HG03575 (cell line): Measurements from ENCODE around the gene NEK6.

ENCODE experiments used
- ATAC-seq: cut with Tn5 transposase; IDR thresholded peaks from one replicate; pipeline ENCODE4 v1.9.1; 2021; ENCODE audit not compliant: unreplicated experiment, insufficient number of reproducible peaks, low FRiP score; ENCODE audit errors: extremely low read depth

Gene NEK6

DNA sequence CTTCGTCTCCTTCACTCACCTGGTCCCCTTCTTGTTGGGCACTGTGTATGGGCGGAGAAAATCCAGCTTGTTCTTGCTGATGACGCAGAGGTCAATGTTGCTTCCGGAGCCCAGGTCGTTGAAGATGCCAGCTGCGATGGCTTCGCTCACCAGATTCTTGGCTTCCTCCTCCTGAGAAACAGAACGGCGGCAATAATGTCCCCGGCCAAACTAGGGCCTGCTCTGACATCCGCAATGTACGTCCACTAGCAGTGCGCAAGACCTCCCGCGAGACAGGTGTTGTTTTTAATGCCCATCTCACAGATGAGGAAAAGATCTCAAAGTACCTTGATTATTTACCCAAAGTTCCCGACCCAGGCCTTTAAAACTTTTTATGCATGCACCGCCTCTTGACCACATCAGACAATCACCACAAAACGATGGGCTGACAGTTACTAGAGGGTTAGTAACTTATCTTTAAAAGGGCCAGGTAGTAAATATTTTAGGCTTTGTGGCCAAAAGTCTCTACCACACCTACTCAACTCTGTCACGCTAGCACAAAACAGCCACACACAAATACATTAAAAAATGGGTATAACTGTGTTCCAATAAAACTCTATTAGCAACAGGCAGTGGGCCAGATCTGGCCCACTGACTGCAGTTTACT is 99.1 kb downstream of the NEK6 start:
- ATAC-seq, result no peak

DNA sequence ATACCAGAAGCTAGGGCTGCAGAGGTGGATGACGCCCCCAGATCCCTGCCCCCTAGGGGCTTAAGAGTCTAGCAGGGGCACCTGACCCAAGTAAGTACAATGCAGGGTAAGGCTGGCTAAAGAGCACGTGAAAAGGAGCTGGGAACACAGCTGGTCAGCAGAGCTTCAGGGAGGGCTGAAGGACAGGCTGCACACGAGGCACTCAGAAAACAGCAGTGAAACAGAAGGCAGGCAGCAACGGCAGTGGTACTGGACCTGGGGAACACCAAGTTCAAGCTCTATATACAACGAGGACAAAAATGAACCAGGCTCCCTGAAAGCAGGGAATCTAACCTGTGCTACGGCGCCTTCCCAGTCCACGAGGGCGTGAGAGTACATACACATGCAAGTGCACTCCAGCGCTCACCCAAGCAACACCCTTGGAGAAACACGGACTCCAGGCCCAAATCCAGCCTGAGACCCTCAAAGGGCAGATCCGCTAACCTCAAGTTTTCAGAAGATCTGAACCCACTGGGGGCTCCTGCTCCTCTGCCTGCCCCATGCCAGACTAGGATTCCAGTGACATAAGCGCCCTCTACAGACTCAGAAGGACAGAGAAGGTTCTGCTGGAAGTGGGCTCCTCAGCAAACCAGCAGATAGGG is 100.1 kb downstream of the NEK6 start:
- no peak for ATAC-seq

GRCh38 chr9:124358631-124359030 is 100.9 kb downstream of the NEK6 start:
- ATAC-seq, result no peak

GRCh38 chr9:124359426-124359825 is 101.7 kb downstream of the NEK6 start:
- ATAC-seq, result no peak

GRCh38 chr9:124359855-124360678 is 102.3 kb downstream of the NEK6 start:
- no peak for ATAC-seq

DNA sequence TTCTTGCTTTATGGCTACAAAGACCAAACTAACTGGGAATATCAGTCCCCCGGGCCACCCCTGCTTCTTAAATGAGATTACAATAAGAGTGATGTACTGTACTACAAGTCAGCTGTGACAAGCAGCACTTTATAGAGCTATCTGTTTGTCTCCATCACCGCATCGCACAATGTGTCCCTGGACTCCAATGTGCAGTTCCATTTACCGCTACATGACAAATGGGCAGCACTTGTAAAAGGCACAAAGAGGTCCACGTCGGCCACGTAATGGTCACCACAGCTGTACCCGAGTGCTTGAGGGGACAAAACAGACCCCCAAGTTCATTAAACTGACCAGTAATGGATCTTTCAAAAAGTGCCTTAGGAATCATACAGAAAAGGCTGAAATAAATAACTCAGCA is 103.4 kb downstream of the NEK6 start:
- ATAC-seq, result no peak

DNA sequence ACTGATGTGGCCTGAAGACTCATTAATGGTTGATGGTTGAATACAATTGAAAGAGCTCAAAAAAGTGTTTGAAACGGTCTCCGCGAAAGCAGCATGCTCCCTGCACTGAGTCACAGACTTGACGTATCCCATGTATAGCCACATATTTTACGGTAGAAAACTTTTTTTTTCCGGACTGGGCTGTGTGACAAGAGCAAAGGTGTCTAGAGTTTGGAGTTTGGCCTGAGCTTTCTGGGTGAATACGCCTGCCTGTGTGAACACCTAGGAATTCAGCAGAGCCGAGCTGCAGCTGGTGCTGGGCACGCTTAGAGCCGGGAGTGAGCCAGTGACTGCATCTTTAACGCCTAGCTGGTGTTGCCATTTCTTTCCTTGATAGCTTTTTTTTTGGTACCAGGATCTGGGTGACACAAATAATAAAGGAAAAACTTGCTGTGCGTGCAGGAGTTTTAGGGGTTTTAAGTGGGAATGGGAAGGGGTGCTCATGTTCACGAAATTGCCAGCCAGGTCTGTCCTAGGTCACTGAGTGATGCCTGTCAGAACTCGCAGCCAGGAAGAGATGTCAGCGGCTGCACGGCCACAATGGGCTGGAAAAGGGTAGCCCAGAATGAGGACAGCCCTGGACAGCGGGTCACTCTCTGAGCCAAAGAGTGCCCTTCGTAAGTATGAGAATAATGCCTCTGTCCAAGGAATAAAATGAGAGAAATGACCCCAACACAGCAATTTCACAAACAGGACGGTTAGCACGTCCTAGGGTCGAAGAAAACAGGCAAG is 105.8 kb downstream of the NEK6 start:
- no peak for ATAC-seq

DNA sequence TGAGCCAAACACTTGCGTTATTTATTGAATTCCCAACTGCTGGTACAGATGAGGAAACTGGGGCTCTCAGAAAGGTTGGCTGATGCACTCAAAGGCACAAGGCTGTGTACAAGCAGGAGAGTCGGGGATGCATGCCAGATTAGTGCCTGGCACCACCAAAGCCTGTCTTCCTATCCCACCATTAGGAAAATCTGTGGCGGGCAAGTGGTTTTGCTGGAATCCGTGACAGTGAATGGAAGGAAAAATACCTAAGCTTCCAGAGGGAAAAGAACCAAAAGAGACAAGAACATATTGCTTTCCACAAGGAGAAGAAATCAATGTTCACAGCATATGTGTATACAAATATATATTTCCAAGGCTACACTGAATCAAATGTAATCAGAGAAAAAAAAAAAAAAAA is 106.4 kb downstream of the NEK6 start:
- no peak for ATAC-seq

DNA sequence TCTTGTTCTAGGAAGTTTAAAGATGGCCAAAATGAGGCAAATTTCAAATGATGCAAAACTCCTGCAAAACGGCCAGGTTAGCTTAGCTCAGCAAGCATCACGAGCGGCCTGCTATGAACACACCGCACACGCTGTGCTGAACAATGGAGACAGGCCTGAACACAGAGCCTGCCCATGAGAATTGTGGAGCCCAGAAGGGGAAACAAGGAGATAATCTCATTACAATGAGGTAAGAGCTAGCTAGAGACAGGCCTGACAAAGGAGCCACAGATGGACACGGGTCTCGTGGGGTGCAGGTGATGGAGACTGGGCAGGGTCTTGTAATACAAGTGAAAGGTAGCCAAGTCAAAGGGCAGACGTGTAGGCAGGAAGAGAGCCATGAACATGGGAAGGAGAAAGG is 107.3 kb downstream of the NEK6 start:
- no peak for ATAC-seq

GRCh38 chr9:124366476-124367220 is 108.9 kb downstream of the NEK6 start:
- ATAC-seq, result no peak

GRCh38 chr9:124368692-124369091 is 110.9 kb downstream of the NEK6 start:
- no peak for ATAC-seq

GRCh38 chr9:124369231-124369797 is 111.6 kb downstream of the NEK6 start:
- no peak for ATAC-seq

GRCh38 chr9:124370896-124371582 is 113.3 kb downstream of the NEK6 start:
- ATAC-seq, result no peak

GRCh38 chr9:124372038-124372437 is 114.3 kb downstream of the NEK6 start:
- no peak for ATAC-seq

GRCh38 chr9:124373386-124373785 is 115.6 kb downstream of the NEK6 start:
- ATAC-seq, result no peak

- no peak for ATAC-seq
Observed at GRCh38 chr9:124373851-124374250, 116.1 kb downstream of the NEK6 start.

- no peak for ATAC-seq
Observed at GRCh38 chr9:124375726-124376125, 118.0 kb downstream of the NEK6 start.

DNA sequence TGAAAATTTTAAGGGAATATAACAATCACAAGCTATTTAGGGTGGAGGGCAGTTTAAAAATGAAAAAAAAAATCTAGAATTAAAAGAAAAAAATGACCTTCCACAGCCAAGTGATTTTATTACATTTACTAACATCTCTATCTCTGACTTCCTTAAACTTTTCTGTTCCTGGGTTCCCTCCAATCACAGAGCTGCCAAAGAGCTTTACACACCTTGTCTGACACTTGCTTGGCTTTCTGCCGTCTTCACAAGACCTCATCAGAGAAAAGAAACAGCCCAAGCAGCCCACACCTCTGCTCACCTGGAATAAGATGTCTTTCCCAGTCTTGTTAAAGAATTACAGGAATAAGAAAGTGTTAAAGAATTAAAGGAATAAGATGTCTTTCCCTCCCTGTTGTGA is 118.6 kb downstream of the NEK6 start:
- ATAC-seq, result no peak
